Measurements from ENCODE around the gene CYP2U1. TPM values are rescaled to one million over a fixed set of nuclear protein-coding genes. Genes with fewer than 3 reads are reported as not detected.

Gene CYP2U1
- total RNA-seq, 1 experiment from 2014 or later = 1.2 TPM

GRCh38 chr4:107951551-107951950 lies 20.2 kb downstream of the CYP2U1 start:
- no TSS peak for BruUV-seq (replicated peaks)
- Histone ChIP-seq H3K4me1 (ENCODE audit: control insufficient read depth, insufficient read depth, low read length) (no peaks in the 10 kb centered on the region), H3K36me3 (ENCODE audit: control insufficient read depth, insufficient read depth, low read length) (no peaks in the 10 kb centered on the region), H3K4me3 (ENCODE audit: low read depth in 2 of 2, low read length in 2 of 2) (no peak overlapping the region), H3K9me3 (ENCODE audit: control insufficient read depth, insufficient read depth, low read depth, low read length) (no peaks in the 10 kb centered on the region), H3K27me3 (ENCODE audit: control insufficient read depth, insufficient read depth, low read length) (no peaks in the 10 kb centered on the region), H3K27ac (ENCODE audit: low read length) (no peak overlapping the region)
- in situ Hi-C loops (cut with HindIII; ENCODE audit: low pct_unique_long_range_greater_than_20kb, low sequenced_read_pairs) (no loop called here), intact Hi-C loops (cut with micrococcal nuclease; ENCODE audit: unreplicated experiment) (no loop called here)
- ChIA-PET CTCF (no interaction called here), POLR2A (no interaction called here)
- TF ChIP-seq REST (IDR thresholded peaks at IDR 0.05; ENCODE audit: insufficient read depth in 1 of 2, low read depth in 2 of 2, low read length in 1 of 2) = no peak
- TF ChIP-seq CTCF (IDR thresholded peaks at IDR 0.05) = no peak
- no peak for TF ChIP-seq POLR2AphosphoS5 (IDR thresholded peaks at IDR 0.05; ENCODE audit: low read depth, low read length)
- no peak for TF ChIP-seq TCF7L2 (IDR thresholded peaks at IDR 0.05; ENCODE audit: low read depth, low read length)
- no peak for TF ChIP-seq SIN3A (IDR thresholded peaks at IDR 0.05; ENCODE audit: borderline replicate concordance, insufficient read depth, low read depth, low read length)
- ATAC-seq (no peak), DNase-seq (ENCODE audit: low read depth, low spot score) (no peak)

- in situ Hi-C loops (cut with HindIII; ENCODE audit: low pct_unique_long_range_greater_than_20kb, low sequenced_read_pairs) = no loop called here
- ATAC-seq = no peak
- DNase-seq (ENCODE audit: low read depth, low spot score) = no peak
- ChIA-PET CTCF (no interaction called here), POLR2A (no interaction called here)
- H3K36me3 ChIP-seq (ENCODE audit: control insufficient read depth, insufficient read depth, low read length) = no peaks in the 10 kb centered on the region
- no peak overlapping the region for H3K27ac ChIP-seq (ENCODE audit: low read length)
- TF ChIP-seq CTCF (IDR thresholded peaks at IDR 0.05) (no peak), TCF7L2 (IDR thresholded peaks at IDR 0.05; ENCODE audit: low read depth, low read length) (no peak), REST (IDR thresholded peaks at IDR 0.05; ENCODE audit: insufficient read depth in 1 of 2, low read depth in 2 of 2, low read length in 1 of 2) (no peak), POLR2AphosphoS5 (IDR thresholded peaks at IDR 0.05; ENCODE audit: low read depth, low read length) (no peak), SIN3A (IDR thresholded peaks at IDR 0.05; ENCODE audit: borderline replicate concordance, insufficient read depth, low read depth, low read length) (no peak)
- H3K4me3 ChIP-seq (ENCODE audit: low read depth in 2 of 2, low read length in 2 of 2) = no peak overlapping the region
- H3K27me3 ChIP-seq (ENCODE audit: control insufficient read depth, insufficient read depth, low read length) = no peaks in the 10 kb centered on the region
- no peaks in the 10 kb centered on the region for H3K4me1 ChIP-seq (ENCODE audit: control insufficient read depth, insufficient read depth, low read length)
- no peaks in the 10 kb centered on the region for H3K9me3 ChIP-seq (ENCODE audit: control insufficient read depth, insufficient read depth, low read depth, low read length)
- no TSS peak for BruUV-seq (replicated peaks)
- intact Hi-C loops (cut with micrococcal nuclease; ENCODE audit: unreplicated experiment) = no loop called here
Observed at GRCh38 chr4:107956011-107956410, 24.7 kb downstream of the CYP2U1 start.

All from Panc1 (cell line).